Activated naive CD8-positive, alpha-beta T cell treated with anti-CD3 and anti-CD28 coated beads for 36 hours (primary cell): Measurements from ENCODE around the gene RAB12. TPM values are rescaled to one million over a fixed set of nuclear protein-coding genes. Genes with fewer than 3 reads are reported as not detected.

Source experiments
- DNase-seq: peaks from one replicate; pipeline ENCODE4 v3.0.0; 2021
- H3K27ac Mint-ChIP-seq: one replicate; pipeline ENCODE4 v1.8.0; 2022; ENCODE audit warnings: mild to moderate bottlenecking, moderate library complexity, mixed read lengths
- H3K27me3 Mint-ChIP-seq: one replicate; pipeline ENCODE4 v1.8.0; 2022; ENCODE audit warnings: mild to moderate bottlenecking, mixed read lengths
- H3K36me3 Mint-ChIP-seq: one replicate; pipeline ENCODE4 v1.8.0; 2021; ENCODE audit warnings: mild to moderate bottlenecking, mixed read lengths
- H3K4me1 Mint-ChIP-seq: one replicate; pipeline ENCODE4 v1.8.0; 2021; ENCODE audit warnings: mixed read lengths
- H3K4me3 Mint-ChIP-seq: one replicate; pipeline ENCODE4 v1.8.0; 2022; ENCODE audit warnings: mild to moderate bottlenecking, moderate library complexity, mixed read lengths
- H3K9me3 Mint-ChIP-seq: one replicate; pipeline ENCODE4 v1.8.0; 2022; ENCODE audit warnings: mixed read lengths
- total RNA-seq, 2 experiments: library from RNA; stranded (reverse); gene quantifications; one replicate each; pipeline ENCODE4 v1.2.3, GENCODE V29; 2021

Gene RAB12
- total RNA-seq, 2 experiments from 2014 or later = 12.5 to 14.8 TPM

DNA sequence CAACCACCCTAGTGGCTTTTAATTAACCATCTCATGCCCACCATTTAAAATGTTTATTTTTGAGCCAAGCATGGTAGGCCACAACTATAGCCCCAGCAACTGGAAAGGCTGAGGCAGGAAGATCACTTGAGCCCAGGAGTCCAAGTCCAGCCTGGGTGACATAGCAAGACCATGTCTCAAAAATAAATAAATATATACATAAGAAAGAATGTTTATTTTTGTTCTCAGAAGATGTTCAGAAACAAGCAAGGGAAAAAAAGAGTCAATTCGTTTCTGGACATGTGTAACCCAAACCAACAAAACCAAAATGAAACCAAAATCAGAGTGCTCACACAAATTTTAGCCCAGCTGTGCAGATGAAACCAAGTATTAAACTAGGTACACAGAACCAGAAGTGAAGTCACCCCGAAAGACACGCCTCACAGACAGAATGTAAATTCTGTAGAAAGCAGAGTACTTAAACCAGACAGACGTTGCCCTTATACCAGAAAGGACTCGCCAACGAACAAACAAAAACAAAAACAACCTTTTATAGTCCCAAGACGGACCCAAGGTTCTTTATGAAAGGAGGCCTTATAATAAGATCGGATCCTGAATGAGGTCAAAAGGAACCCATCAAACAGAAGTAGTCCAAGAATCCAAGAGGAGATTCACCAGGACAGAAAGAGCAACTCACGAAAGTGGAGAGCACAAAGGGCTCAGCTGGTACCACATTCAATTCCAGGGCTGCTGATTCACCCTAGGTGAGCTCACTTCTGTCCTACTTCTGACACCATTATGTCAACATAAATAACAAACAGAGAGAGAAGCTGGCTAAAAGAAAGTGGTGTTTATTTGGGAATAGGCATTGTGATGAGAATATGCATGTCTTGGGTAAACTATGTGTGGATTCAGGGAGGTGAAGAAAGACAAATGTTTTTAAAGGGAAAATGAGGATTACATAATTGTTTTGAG is 64.3 kb downstream of the RAB12 start:
- Mint-ChIP-seq H3K4me1 (peaks cover 3% of the 10 kb centered on the region), H3K36me3 (peaks cover 4% of the 10 kb centered on the region), H3K27ac (no peak overlapping the region), H3K9me3 (peaks cover 7% of the 10 kb centered on the region), H3K27me3 (no peaks in the 10 kb centered on the region), H3K4me3 (no peak overlapping the region)
- DNase-seq = no peak

DNA sequence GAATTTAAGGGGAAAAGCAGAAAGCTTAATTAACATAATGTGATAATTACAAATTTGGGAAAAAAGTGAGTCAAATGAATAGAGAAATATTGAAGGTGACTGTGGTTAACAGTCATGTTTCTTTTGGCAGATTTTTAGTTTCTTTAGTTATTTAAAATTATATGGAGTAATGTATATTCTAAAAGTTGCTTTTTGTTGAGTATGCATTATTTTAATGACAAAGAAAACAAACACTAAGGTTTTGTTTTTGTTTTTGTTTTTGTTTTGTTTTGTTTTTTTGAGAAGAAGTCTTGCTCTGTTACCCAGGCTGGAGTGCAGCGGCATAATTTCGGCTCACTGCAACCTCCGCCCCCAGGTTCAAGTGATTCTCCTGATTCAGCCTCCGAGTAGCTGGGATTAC is 65.8 kb downstream of the RAB12 start:
- Mint-ChIP-seq H3K4me3 (no peak overlapping the region), H3K9me3 (peaks cover 7% of the 10 kb centered on the region), H3K27ac (no peak overlapping the region), H3K4me1 (peaks cover 3% of the 10 kb centered on the region), H3K36me3 (peaks cover 4% of the 10 kb centered on the region), H3K27me3 (no peaks in the 10 kb centered on the region)
- DNase-seq = no peak

DNA sequence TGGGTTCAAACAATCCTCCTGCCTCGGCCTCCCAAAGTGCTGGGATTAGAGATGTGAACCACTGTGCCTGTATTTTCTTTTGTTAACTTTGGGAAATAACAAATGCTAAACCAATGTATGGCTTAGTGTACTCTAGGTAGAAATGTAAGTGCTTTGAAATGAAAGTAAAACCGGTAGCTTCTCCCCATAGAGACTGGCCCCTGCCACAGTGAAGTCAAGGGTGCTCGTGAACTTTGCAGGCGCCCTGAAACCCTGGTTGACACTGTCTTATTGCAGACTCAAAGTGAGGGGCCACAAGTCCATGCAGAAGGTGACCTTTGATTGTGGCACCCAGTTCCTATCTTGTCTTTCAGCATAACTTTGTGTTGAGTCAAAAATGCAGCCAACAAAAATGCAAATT is 72.0 kb downstream of the RAB12 start:
- Mint-ChIP-seq H3K4me3 (no peak overlapping the region), H3K9me3 (no peaks in the 10 kb centered on the region), H3K36me3 (no peaks in the 10 kb centered on the region), H3K4me1 (no peaks in the 10 kb centered on the region), H3K27ac (no peak overlapping the region), H3K27me3 (no peaks in the 10 kb centered on the region)
- DNase-seq = no peak

DNA sequence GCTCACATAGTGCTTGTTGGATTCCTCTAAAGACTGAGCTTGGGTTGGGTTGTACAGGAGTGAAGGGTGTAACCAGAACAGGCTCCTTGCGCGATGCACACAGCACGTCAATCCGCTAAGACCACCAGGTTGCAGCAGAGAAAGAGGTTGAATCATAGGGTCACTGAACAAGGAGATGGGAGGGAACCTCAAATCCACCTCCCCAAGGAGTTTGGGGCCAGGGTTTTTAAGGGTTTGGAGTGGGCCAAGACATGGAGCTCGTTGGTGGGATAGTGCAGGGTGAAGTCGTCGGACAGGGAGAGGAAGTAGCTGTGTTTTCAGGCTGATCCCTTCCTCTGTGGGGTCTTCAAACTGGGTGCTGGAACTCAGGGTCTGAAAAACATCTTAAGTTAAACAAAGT is 75.3 kb downstream of the RAB12 start:
- Mint-ChIP-seq H3K9me3 (no peaks in the 10 kb centered on the region), H3K27ac (no peak overlapping the region), H3K4me3 (no peak overlapping the region), H3K36me3 (no peaks in the 10 kb centered on the region), H3K4me1 (no peaks in the 10 kb centered on the region), H3K27me3 (no peaks in the 10 kb centered on the region)
- no peak for DNase-seq

DNA sequence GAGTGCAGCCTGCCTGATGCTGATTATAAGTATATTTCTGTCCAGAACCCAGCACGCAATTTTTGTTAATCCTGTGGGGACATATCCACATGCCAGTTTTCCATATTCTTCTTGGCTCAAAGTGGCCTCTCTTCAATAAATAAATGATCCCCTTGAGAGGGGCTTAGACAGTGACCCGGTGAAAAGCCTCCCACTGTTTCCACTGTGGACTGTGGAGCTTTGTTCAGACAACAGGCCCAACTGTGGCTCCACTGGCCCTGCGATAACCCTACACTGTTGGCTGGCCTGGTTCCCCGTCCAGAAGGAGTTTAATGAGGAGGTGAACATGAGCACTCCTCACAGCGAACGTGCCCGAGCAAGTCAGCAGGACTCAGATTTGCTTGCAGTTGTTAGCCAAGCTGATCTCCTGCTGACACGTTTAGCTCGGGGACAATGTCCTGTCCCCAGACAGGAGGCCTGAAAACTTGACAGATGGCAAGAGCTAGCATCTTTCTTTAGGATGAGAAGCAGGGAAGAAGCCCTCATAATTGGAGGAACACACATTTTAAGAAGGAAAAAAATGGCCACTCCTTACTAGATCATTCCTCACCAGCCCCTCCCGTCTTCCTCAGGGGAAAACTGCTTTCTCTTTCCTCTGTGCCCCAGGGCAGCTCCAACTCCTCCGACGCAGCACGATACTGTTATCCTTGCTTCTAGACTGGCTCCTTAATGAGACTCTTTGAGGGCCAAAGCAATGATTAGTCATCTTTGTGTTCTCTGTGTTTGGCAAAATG is 76.1 kb downstream of the RAB12 start:
- Mint-ChIP-seq H3K9me3 (no peaks in the 10 kb centered on the region), H3K27me3 (no peaks in the 10 kb centered on the region), H3K4me3 (no peak overlapping the region), H3K36me3 (no peaks in the 10 kb centered on the region), H3K27ac (no peak overlapping the region), H3K4me1 (no peaks in the 10 kb centered on the region)
- DNase-seq = no peak

DNA sequence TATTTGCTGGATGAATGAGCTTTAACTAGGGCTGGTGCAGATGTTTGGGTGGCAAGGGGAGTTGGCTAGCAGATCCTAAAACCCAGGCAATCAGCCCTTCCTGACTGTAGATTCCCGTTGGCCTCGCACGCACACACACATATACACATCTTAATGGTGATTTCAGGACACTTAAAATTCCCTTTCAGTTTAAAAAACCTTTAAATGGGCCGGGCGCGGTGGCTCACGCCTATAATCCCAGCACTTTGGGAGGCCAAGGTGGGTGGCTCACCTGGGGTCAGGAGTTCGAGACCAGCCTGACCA is 76.6 kb downstream of the RAB12 start:
- Mint-ChIP-seq H3K9me3 (no peaks in the 10 kb centered on the region), H3K4me3 (no peak overlapping the region), H3K27ac (no peak overlapping the region), H3K36me3 (no peaks in the 10 kb centered on the region), H3K27me3 (no peaks in the 10 kb centered on the region), H3K4me1 (no peaks in the 10 kb centered on the region)
- no peak for DNase-seq

DNA sequence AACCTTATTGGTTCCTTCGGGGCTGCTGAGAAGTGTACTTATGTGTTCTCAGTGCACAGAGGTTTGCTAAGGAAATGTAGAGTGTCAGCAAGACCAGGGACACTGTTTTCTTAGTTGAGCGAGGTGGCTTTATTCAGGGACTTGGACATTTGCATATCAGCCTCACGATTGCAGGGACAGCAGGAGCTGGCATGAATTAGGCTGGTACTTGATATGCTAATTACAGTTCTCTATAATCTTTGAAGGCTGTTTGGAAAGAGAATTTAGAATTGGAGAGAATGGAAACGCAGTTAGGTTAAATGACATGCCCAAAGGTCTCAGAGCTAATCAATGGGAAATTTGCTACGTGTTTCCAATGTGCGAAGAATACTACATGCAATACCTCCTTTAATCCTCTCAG is 77.4 kb downstream of the RAB12 start:
- no peak for DNase-seq
- Mint-ChIP-seq H3K4me3 (no peak overlapping the region), H3K27ac (no peak overlapping the region), H3K36me3 (no peaks in the 10 kb centered on the region), H3K27me3 (no peaks in the 10 kb centered on the region), H3K4me1 (no peaks in the 10 kb centered on the region), H3K9me3 (no peaks in the 10 kb centered on the region)

DNA sequence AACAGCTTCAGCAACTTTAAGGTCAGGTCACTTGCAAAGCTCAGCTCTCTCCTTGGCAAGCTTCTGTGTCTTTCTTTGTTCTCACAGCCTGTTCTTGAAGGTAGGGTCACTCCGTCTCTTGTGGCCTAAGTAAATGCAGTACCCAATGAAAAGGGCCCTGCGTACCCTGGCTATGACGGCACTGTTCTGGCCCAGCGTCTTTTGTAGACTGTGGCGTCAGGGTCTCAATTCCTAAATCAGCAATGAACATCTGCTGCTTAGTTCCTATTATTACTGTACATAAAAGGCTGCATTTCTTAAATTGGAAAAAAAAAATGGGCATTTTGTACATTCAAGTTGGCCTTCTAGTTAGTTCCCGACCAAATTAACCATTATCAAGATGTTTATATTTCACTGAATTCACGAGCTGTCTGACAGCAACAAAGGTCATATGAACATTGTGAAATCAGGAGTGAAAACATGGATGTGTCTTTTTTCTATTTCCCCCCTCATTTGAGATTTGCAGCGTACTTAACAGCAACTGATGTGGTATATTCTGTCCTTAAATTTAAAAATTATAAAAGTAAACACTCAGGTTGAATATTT is 79.1 kb downstream of the RAB12 start:
- H3K36me3 Mint-ChIP-seq = no peaks in the 10 kb centered on the region
- H3K4me3 Mint-ChIP-seq = no peak overlapping the region
- no peaks in the 10 kb centered on the region for H3K4me1 Mint-ChIP-seq
- DNase-seq = no peak
- H3K27me3 Mint-ChIP-seq = no peaks in the 10 kb centered on the region
- no peaks in the 10 kb centered on the region for H3K9me3 Mint-ChIP-seq
- H3K27ac Mint-ChIP-seq = no peak overlapping the region

DNA sequence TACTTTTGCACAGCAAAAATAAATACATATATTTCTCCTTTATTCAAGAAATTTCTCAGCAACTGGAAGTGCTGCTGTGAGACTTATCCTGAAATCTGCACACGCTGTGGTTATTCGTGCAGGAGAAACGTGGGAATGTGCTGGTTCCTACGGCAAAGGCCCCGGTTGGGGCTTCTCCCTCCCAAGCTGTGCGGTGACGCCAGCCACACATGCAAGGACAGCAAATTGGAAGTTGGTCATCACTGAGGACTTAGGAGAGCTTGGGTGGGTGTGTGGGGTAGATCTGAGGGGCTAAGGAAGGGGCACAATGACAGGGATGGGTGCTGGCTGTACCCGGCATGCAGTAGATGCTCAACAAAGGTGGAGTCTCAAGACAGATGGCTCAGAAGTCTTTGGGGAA is 79.6 kb downstream of the RAB12 start:
- DNase-seq = no peak
- no peaks in the 10 kb centered on the region for H3K4me1 Mint-ChIP-seq
- H3K27ac Mint-ChIP-seq = no peak overlapping the region
- no peaks in the 10 kb centered on the region for H3K36me3 Mint-ChIP-seq
- H3K27me3 Mint-ChIP-seq = no peaks in the 10 kb centered on the region
- no peaks in the 10 kb centered on the region for H3K9me3 Mint-ChIP-seq
- H3K4me3 Mint-ChIP-seq = no peak overlapping the region

Other genes starting within 250 kb of the RAB12 start
- gene MTCL1, start 96.1 kb downstream of the RAB12 start, total RNA-seq = under 1 TPM; 0.14 to 0.43 TPM